HL-60 (cell line): ENCODE measurements around the gene ARHGAP23.
"Not testable (repeated sequence)": the region's sequence is repeated elsewhere in the genome, so short reads cannot be mapped to it uniquely, and the experiment has no call there.

Source experiments
- CTCF ChIP-seq: IDR thresholded peaks from one replicate; pipeline ENCODE4 v1.5.1; 2011; ENCODE audit warnings: low read length, control low read depth, inconsistent platforms; ENCODE audit not compliant: insufficient read depth
- SPI1 ChIP-seq: IDR thresholded peaks from 2 replicates; pipeline ENCODE4 v1.6.1; 2012; ENCODE audit warnings: low read depth, mild to moderate bottlenecking, borderline replicate concordance
- TF ChIP-seq, protein P1 (sequence below): IDR thresholded peaks from 2 replicates; pipeline ENCODE4 v1.6.1; 2012; ENCODE audit warnings: low read depth; ENCODE audit not compliant: insufficient replicate concordance

DNA sequence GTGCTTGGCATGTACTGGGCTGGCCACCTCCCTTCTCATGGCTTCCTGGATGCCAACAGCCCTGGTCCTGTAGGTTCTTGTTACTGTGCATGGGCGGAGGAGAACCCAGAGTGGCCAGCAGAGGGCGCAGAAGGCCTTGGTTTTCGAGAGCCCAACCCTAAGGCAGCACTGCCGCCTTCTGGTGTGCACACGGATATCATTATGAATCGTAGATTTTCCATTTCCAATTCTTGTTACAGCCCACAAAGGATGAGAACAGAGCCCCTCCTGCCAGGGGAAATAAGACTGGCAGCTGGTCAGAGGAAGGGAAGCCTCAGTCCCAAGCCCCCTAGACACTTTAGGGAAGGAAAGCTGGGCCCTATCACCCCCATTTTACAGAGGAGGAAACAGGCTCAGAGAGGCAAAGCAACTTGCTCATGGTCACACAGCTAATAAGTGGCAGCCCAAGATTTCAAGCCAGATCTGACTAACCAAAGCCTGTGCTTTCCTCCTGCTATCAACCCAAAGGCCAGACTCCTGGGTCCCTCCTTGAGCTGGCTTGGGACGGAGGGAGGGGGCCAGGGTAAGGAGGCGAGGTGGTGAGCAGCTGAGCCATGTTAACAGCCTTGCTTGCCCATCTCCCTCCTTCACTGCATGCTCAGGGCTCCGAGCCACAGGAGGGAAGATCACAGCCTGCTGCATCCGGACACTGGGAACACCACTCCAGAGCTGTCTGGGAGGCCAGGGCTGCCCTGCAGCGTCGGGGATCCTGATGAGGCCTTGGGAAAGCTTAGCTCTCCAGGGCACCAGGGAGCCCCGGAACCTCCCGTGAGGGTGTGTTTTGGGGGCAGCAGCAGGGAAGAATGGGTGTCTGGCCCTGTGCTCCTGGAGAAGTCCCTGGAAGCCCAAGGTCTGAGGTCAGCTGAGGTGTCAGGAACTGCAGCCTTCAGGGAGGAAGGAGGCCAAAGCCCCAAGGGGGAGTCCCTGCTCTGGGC, 64.1 kb downstream of the ARHGAP23 start:
- peak; percentile 76 for TF ChIP-seq CTCF
- TF ChIP-seq, protein P1, sequence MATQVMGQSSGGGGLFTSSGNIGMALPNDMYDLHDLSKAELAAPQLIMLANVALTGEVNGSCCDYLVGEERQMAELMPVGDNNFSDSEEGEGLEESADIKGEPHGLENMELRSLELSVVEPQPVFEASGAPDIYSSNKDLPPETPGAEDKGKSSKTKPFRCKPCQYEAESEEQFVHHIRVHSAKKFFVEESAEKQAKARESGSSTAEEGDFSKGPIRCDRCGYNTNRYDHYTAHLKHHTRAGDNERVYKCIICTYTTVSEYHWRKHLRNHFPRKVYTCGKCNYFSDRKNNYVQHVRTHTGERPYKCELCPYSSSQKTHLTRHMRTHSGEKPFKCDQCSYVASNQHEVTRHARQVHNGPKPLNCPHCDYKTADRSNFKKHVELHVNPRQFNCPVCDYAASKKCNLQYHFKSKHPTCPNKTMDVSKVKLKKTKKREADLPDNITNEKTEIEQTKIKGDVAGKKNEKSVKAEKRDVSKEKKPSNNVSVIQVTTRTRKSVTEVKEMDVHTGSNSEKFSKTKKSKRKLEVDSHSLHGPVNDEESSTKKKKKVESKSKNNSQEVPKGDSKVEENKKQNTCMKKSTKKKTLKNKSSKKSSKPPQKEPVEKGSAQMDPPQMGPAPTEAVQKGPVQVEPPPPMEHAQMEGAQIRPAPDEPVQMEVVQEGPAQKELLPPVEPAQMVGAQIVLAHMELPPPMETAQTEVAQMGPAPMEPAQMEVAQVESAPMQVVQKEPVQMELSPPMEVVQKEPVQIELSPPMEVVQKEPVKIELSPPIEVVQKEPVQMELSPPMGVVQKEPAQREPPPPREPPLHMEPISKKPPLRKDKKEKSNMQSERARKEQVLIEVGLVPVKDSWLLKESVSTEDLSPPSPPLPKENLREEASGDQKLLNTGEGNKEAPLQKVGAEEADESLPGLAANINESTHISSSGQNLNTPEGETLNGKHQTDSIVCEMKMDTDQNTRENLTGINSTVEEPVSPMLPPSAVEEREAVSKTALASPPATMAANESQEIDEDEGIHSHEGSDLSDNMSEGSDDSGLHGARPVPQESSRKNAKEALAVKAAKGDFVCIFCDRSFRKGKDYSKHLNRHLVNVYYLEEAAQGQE, result not testable (repeated sequence)
- TF ChIP-seq SPI1, result not testable (repeated sequence)
